ENCODE data around the gene GEMIN5.
"Not testable (repeated sequence)": the region's sequence is repeated elsewhere in the genome, so short reads cannot be mapped to it uniquely, and the experiment has no call there.

The GEMIN5 gene

GRCh38 chr5:154937718-154938466, at the start of gene GEMIN5:
GEMIN5 (minus strand) TSS chr5:154938211; CDS start chr5:154938133, 78 bp downstream.
- DNase-seq, result peak; percentile 75 to 78

GRCh38 chr5:154986151-154986550, 48.1 kb upstream of the GEMIN5 start:
- DNase-seq, result no peak

GRCh38 chr5:154984946-154985516, 47.0 kb upstream of the GEMIN5 start:
- DNase-seq, result no peak

- DNase-seq, result not testable (repeated sequence)
Measured at GRCh38 chr5:154978294-154978693, 40.3 kb upstream of the GEMIN5 start.

GRCh38 chr5:154977409-154977808, 39.4 kb upstream of the GEMIN5 start:
- no peak for DNase-seq

- DNase-seq, result not testable (repeated sequence)
Measured at GRCh38 chr5:154976082-154976481, 38.1 kb upstream of the GEMIN5 start.

- DNase-seq, result no peak
Measured at GRCh38 chr5:154972476-154973080, 34.6 kb upstream of the GEMIN5 start.

GRCh38 chr5:154971501-154971900, 33.5 kb upstream of the GEMIN5 start:
- no peak for DNase-seq

- DNase-seq, result no peak
Measured at GRCh38 chr5:154970759-154971158, 32.7 kb upstream of the GEMIN5 start.

- DNase-seq, result no peak
Measured at GRCh38 chr5:154968953-154969352, 30.9 kb upstream of the GEMIN5 start.

GRCh38 chr5:154967421-154968024, 29.5 kb upstream of the GEMIN5 start:
- no peak for DNase-seq

- no peak for DNase-seq
Measured at GRCh38 chr5:154966874-154967273, 28.9 kb upstream of the GEMIN5 start.

GRCh38 chr5:154966081-154966841, 28.2 kb upstream of the GEMIN5 start:
- no peak for DNase-seq

- DNase-seq, result no peak
Measured at GRCh38 chr5:154962494-154962893, 24.5 kb upstream of the GEMIN5 start.

- no peak for DNase-seq
Measured at GRCh38 chr5:154956712-154957111, 18.7 kb upstream of the GEMIN5 start.

GRCh38 chr5:154949781-154950180, 11.8 kb upstream of the GEMIN5 start:
- no peak for DNase-seq

GRCh38 chr5:154948313-154948712, 10.3 kb upstream of the GEMIN5 start:
- no peak for DNase-seq

GRCh38 chr5:154947778-154948177, 9.8 kb upstream of the GEMIN5 start:
- no peak for DNase-seq

GRCh38 chr5:154945695-154946301, 7.8 kb upstream of the GEMIN5 start:
- DNase-seq, result no peak

- DNase-seq, result no peak
Measured at GRCh38 chr5:154944716-154945115, 6.7 kb upstream of the GEMIN5 start.

GRCh38 chr5:154943527-154943926, 5.5 kb upstream of the GEMIN5 start:
- no peak for DNase-seq

GRCh38 chr5:154940772-154941620, 3.0 kb upstream of the GEMIN5 start, which contains the start of gene MRPL22:
MRPL22 (plus strand) TSS chr5:154941073; CDS start chr5:154941111, 38 bp downstream.
- peak; percentile 93 for DNase-seq
